Measurements from ENCODE around the gene C1orf216.

GRCh38 chr1:35726450-35727433 is 8.1 kb upstream of the C1orf216 start:
- TF ChIP-seq, protein P1, sequence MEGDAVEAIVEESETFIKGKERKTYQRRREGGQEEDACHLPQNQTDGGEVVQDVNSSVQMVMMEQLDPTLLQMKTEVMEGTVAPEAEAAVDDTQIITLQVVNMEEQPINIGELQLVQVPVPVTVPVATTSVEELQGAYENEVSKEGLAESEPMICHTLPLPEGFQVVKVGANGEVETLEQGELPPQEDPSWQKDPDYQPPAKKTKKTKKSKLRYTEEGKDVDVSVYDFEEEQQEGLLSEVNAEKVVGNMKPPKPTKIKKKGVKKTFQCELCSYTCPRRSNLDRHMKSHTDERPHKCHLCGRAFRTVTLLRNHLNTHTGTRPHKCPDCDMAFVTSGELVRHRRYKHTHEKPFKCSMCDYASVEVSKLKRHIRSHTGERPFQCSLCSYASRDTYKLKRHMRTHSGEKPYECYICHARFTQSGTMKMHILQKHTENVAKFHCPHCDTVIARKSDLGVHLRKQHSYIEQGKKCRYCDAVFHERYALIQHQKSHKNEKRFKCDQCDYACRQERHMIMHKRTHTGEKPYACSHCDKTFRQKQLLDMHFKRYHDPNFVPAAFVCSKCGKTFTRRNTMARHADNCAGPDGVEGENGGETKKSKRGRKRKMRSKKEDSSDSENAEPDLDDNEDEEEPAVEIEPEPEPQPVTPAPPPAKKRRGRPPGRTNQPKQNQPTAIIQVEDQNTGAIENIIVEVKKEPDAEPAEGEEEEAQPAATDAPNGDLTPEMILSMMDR (IDR thresholded peaks at IDR 0.05) = peak; percentile 76
- no peak for TF ChIP-seq SMAD3 (CRISPR knock-in tag; IDR thresholded peaks at IDR 0.05; ENCODE audit: borderline replicate concordance)
- TF ChIP-seq SP1 (CRISPR knock-in tag; conservative IDR thresholded peaks at IDR 0.05) = no peak
- TF ChIP-seq HMGXB4 (CRISPR knock-in tag; IDR thresholded peaks at IDR 0.05) = no peak
- no peak for TF ChIP-seq NR3C1 (CRISPR knock-in tag; conservative IDR thresholded peaks at IDR 0.05; ENCODE audit: low read depth)
- TF ChIP-seq ZSCAN18 (CRISPR knock-in tag; IDR thresholded peaks at IDR 0.05) = no peak
- no peak for TF ChIP-seq FOXK1 (CRISPR knock-in tag; IDR thresholded peaks at IDR 0.05)
- no peak for TF ChIP-seq IRF2 (CRISPR knock-in tag; IDR thresholded peaks at IDR 0.05; ENCODE audit: borderline replicate concordance, low read depth)
- no peak for TF ChIP-seq ZBTB43 (CRISPR knock-in tag; IDR thresholded peaks at IDR 0.05)
- no peak for TF ChIP-seq TEAD4 (CRISPR knock-in tag; IDR thresholded peaks at IDR 0.05)

Measured in WTC11 (cell line).